ENCODE results near the gene LTBP2.

LTBP2 gene

DNA sequence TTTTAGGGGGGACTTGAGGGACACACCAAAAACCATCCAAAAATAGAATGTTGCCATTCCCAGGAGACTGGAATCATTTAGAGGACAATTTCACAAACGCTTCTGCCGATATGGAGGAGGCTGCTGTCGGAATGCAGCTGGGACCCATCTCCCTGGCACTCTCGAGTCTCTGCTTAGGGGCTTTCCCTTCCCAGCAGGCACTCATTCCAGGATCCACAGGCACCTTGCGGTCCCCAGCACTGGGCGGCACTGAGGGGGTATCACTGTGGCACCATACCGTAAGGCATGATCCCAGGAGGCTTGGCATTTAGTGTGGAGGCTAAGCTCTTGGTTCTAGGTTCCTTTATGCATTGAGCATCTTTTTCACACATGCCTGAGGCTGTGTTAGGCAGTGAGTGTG is 36.6 kb upstream of the LTBP2 start:
- H3K4me3 ChIP-seq (ENCODE audit: control insufficient read depth, low read depth, low read length): no peak overlapping the region
- TF ChIP-seq, protein P1, sequence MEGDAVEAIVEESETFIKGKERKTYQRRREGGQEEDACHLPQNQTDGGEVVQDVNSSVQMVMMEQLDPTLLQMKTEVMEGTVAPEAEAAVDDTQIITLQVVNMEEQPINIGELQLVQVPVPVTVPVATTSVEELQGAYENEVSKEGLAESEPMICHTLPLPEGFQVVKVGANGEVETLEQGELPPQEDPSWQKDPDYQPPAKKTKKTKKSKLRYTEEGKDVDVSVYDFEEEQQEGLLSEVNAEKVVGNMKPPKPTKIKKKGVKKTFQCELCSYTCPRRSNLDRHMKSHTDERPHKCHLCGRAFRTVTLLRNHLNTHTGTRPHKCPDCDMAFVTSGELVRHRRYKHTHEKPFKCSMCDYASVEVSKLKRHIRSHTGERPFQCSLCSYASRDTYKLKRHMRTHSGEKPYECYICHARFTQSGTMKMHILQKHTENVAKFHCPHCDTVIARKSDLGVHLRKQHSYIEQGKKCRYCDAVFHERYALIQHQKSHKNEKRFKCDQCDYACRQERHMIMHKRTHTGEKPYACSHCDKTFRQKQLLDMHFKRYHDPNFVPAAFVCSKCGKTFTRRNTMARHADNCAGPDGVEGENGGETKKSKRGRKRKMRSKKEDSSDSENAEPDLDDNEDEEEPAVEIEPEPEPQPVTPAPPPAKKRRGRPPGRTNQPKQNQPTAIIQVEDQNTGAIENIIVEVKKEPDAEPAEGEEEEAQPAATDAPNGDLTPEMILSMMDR (IDR thresholded peaks at IDR 0.05; ENCODE audit: control insufficient read depth, insufficient read depth, low read depth, low read length, missing control alignments): no peak
- DNase-seq (ENCODE audit: low read depth): no peak

DNA sequence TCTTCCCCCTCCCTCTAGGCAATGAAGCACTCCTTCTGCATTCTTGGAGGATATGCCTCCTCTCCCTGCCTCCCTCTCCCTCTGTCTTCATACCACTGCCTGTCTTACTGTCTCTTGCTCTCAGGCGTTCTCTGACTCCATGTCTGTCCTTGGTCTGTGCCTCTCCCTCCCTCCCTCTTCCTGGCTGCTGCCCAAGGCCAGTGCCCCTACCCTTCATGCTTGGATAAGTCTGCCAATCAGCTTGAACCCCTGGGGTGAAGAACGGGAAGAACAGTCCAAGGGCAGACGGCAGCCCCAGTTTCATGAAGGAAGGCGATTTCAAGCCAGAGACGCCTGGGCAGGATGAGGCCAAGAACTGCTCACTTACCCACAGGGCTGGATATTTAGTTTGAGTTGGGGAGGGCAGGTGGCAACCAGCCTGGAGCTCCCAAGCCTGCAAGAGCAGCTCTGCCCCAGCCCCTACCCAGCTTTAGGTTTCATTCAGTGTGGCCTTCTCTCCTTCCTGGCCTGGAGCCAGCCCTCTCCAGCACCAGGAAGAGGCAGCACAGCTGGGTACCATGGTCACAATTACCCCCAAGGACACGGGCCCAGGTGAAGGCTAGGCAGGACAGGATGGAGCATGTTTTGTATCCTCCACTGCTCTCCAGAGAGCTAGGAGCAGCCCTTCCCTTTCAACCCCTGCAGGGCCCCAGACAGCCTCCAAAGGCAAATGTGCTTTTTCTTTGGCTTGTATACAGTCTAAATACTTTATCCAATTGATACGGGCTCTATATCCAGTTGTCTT is 35.8 kb upstream of the LTBP2 start:
- DNase-seq (ENCODE audit: low read depth): no peak
- no peak overlapping the region for H3K4me3 ChIP-seq (ENCODE audit: control insufficient read depth, low read depth, low read length)
- TF ChIP-seq, protein P1 (IDR thresholded peaks at IDR 0.05; ENCODE audit: control insufficient read depth, insufficient read depth, low read depth, low read length, missing control alignments): no peak

DNA sequence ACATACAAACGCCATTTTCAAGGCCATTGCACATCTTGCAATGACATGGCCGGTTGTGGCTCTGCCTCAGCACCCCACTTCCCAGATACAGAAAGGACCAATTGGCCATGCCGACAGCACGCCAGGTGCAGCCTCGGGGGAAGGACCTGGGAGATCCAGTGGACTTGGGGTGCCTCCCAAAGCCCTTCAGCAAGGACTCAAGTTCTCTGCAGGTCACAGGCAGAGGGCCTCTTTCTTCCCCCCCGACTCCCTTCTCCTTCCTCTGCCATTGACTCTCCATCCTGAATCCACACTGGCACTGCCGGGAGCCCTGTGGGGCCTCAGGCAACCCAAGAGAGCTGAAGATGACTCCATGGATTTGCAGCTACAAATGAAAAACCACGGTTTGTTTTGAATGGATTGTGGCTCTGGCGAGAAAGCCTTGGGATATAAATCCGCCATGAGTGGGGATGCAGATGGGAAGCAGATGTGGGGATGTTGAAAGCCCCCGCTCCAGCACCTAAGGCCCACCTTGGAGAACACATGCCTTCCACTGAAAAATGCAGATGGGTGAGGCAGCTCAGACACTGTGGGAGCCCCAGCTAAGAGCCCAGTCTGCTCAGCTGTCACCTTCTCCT is 35.1 kb upstream of the LTBP2 start:
- TF ChIP-seq, protein P1 (IDR thresholded peaks at IDR 0.05; ENCODE audit: control insufficient read depth, insufficient read depth, low read depth, low read length, missing control alignments): no peak
- no peak for DNase-seq (ENCODE audit: low read depth)
- H3K4me3 ChIP-seq (ENCODE audit: control insufficient read depth, low read depth, low read length): no peak overlapping the region

DNA sequence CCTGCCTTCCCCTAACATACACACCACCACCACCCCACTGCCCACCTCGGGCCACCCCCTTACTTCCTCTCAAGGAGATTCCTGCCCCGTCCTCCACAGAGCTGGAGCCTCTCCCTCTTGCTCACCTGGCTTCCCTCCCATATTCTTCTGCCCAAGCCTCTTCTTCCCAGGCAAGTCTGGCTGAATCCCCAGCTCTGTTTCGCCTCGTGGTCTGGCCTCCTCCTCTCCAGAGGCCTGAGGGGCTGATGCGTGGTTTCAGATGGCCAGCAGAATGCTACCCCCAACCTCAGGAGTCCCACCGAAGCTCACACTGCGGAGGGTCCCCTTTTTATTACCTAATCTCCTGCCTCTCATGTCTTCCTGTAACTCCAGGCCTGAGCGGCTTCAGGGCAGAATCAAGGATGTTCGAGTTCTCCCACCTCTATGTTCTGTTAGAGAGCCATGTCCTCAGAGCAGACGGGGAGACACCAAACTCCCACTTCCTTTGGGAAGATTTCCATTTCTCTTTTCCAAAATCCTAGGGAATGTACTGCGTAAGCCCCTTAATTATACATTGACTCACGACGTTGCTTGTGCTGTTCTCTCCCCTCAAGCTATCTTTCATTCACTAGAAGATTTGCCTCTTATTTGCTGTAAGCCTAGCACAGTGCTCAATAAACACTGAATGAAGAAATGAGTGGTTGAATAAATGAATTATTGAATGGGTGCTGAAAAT is 33.9 kb upstream of the LTBP2 start:
- no peak for DNase-seq (ENCODE audit: low read depth)
- TF ChIP-seq, protein P1 (IDR thresholded peaks at IDR 0.05; ENCODE audit: control insufficient read depth, insufficient read depth, low read depth, low read length, missing control alignments): no peak
- no peak overlapping the region for H3K4me3 ChIP-seq (ENCODE audit: control insufficient read depth, low read depth, low read length)

DNA sequence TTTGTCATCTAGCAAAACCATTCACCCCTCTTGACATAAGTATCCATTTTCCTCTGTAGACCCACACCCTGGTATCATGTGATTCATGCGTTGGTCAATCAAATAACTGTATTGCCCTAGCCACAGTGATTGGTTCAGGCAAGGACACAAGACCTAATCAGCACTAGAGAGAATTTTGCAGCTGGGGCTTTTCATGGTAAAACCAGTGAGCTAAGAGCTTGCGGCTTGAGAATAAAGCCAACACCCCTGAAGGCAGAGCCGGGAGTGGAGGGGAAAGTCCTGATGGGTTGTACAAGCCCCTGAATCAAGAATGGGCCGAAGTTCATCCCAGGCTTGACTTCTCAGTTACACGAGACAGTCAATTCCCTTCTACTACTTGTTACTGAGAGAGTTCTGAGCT is 33.2 kb upstream of the LTBP2 start:
- TF ChIP-seq, protein P1 (IDR thresholded peaks at IDR 0.05; ENCODE audit: control insufficient read depth, insufficient read depth, low read depth, low read length, missing control alignments): no peak
- no peak for DNase-seq (ENCODE audit: low read depth)
- H3K4me3 ChIP-seq (ENCODE audit: control insufficient read depth, low read depth, low read length): no peak overlapping the region

DNA sequence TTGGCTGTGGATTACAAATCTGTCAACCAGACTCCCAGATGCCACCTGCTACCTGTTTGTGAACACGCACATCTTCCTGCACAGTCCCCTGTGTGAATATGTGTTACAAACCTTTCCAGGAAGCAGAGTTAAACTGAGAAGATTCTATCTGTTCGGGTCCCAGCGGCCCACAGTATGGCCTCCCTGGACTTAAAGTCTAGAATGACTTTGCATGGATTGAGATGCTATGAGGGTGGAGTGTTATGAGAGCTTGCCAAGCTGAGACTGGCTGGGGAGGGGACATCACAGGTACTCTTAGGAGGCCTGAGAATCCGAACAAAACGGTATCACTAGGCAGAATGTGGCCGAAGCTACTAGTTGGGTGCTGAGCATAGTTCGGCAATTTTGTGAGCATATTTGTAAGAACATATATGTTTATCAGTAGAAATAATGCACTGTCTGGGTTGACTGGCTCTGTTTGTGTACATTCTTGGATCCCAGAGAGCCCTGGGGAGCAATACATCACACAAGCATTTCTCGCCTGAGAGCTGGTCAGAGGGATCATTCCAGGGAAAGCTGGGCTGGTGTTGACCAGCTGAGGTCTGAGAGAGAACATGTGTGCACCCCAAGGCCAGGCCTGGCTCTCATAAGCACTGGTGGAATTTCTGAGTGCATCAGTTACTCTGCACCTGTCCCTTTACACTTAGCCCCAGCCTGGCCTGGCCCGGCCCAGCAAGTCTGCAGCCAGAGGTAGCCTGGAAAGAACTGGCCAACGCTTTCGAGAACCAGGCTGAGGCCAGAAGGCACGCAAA is 29.8 kb upstream of the LTBP2 start:
- no peak for DNase-seq (ENCODE audit: low read depth)
- no peak overlapping the region for H3K4me3 ChIP-seq (ENCODE audit: control insufficient read depth, low read depth, low read length)
- TF ChIP-seq, protein P1 (IDR thresholded peaks at IDR 0.05; ENCODE audit: control insufficient read depth, insufficient read depth, low read depth, low read length, missing control alignments): no peak
